HG02610 (cell line): Measurements from ENCODE around the gene GMFB.

Experiments used
- ATAC-seq: cut with Tn5 transposase; IDR thresholded peaks from one replicate; pipeline ENCODE4 v1.9.1; 2021; ENCODE audit warnings: mild to moderate bottlenecking, moderate library complexity; ENCODE audit not compliant: unreplicated experiment

The GMFB gene

GRCh38 chr14:54488646-54489317, at the start of gene GMFB:
Gene GMFB, minus strand, starts transcription at chr14:54488980. Its CDS starts 53 bp downstream, at chr14:54488927.
- ATAC-seq = peak; percentile 95

DNA sequence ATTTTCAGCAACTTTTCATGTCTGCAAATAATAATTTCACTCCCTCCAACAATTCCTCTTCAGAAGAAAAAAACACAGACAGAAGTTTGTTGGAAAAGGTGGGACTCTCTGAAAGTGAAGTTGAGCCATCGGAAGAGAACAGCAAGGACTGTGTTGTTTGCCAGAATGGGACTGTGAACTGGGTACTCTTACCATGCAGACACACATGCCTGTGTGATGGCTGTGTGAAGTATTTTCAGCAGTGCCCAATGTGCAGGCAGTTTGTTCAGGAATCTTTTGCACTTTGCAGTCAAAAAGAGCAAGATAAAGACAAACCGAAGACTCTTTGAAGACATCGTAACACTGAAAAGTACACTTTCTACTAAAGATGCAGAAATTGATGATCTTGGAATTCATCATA, 49.3 kb upstream of the GMFB start:
- no peak for ATAC-seq

- no peak for ATAC-seq
These were observed 48.9 kb upstream of the GMFB start for GRCh38 chr14:54537651-54538050.

DNA sequence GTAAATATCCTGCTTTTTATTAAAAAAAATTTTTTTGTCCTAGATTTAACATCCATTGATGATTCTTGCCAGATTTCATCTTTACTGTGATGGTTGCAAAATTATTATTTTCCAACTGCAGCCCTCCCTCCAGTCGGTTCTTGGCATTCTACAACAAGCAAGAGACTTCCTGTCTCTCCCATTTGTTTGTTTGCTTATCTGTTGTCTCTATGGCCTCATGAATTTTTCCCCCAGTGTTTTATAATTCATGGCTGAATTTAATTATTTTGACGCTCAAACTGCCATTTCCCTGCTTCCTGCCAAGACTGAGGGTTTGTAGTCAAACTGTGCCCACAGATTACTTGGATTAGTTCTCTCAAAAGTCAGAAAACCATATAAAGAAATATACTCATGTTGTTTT, 46.9 kb upstream of the GMFB start:
- ATAC-seq = no peak

GRCh38 chr14:54535126-54535525, 46.3 kb upstream of the GMFB start:
- no peak for ATAC-seq

DNA sequence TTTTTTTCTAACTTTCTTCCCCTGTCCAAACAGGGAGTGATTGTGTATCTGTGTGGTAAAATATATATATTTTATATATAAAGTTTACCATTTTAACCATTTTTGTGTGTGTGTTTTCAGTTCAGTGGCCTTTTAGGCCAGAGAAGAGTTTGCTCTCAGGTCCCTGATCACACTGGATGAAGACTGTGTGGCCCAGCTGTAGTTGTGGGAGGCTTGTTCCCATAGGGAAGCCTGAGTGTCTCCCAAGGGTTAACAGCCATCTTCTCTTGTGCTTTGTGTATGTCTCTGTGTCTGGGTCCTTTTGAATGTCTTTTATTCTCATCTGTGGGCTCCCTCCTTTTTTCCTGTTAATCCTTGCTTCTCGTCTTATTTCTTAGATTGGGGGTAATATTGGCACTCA, 44.3 kb upstream of the GMFB start:
- ATAC-seq = peak; percentile 9

DNA sequence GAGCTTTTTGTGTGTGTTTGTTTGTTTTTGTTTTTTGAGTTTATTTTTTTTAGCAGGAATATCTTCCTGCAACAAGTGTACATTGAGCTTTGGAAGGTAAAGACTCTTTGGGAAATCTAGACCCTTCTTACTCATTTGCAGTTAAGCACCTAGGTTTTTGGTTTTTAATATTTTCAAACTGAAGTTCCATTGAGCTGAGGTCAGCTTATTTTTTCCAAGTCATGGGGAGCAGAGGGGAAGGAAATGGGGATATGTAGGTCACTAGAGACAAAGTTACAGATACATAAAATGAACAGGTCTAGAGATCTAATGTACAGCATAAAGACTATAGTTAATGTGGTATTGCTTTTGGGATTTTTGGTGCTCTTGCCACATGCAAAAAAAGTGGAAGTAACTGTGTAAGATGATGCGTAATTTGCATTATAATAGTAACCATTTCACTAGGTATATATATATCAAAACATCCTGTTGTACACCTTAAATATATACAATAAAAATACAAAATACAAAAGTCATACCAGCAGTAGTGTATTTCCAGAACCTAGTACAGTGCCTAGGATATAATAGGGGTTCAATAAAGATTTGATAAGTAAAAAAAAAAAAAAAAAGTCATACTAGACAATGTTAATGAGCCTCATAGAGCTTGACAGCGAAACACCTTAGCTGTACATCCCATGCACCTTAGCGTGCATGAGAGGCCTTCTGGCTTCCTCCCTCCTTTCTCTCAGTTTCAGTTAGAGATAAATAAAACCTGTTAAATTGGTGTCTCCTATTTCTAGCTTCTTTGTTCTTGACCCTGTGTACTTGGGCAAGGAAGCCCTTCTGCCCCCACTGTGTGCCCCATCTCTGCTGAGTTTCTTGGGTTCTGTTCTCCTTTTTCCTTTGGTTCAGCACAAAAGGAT, 43.6 kb upstream of the GMFB start:
- peak; percentile 88 for ATAC-seq

DNA sequence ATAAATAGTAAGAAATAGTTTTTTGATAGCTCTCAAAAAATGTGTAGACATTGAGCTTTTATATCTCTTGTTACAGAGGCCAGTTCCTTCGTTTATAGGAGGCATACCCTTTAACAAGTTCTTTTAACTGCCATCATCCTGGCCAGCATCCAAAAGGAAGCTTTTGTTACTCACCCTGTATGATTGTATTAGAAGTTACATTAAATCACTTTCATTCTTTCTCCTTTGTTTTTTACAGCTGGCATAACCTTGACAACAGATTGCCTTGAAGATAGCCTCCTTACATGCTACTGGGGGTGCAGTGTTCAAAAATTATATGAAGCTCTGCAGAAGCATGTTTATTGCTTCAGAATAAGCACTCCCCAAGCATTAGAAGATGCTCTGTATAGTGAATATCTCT, 41.0 kb upstream of the GMFB start:
- ATAC-seq = no peak

GRCh38 chr14:54528973-54529372, 40.2 kb upstream of the GMFB start:
- ATAC-seq = no peak

- no peak for ATAC-seq
These were observed 35.6 kb upstream of the GMFB start for GRCh38 chr14:54524410-54524809.

DNA sequence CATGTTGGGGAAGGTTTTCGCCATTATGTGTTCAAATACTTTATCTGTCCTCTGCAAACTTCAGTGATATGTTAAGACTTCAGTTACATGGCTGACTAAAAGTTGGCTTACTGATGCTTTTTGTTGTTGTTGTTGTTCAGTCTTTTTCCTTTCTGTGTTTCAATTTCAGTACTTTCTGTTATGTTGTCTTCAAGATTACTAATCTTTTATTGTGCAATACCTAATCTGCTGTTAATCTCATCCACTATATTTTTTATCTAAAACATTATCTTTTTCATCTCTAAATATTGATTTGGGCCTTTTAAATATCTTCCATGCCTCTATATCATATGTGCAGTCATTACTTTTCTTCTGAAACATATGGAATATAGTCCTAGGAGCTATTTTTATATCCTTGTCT, 27.9 kb upstream of the GMFB start:
- ATAC-seq = no peak

DNA sequence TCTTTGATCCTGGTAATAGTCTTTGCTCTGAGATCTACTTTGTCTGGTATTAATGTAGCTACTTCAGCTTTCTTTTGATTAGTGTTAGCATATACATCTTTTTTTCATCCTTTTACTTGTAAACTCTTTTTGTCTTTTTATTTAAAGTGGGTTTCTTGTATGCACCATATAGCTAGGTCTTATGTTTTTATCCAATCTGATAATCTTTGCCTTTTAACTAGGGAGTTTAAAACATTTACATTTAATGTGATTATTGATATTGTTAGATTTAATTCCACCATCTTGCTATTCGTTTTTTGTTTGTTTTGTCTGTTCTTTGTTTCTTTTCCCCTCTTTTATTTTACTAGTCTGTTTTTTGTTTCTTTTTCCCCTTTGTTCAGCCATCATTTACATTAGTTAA, 26.9 kb upstream of the GMFB start:
- no peak for ATAC-seq

DNA sequence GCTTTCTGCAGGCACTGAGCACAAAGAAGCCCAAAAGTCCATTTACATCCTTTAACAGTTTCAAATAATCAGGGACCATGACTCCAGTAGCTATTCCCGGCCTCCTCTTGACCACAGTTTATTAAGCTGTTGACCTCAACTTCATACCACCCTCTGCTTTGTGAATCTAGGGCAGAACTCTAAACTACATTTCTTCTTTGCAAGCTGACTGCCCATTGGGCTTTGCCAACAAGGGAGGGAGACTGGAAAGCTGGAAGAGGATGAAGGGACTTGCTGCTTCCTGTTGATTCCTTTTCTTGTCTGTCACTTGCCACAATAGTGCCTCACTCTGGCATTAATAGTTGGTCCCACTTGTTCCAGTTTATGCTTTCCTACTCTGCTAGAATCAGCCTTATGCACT, 23.6 kb upstream of the GMFB start:
- ATAC-seq = no peak

GRCh38 chr14:54509546-54510501, 21.0 kb upstream of the GMFB start, which contains the start of gene CGRRF1:
Gene CGRRF1, plus strand, starts transcription at chr14:54509906. Its CDS starts 54 bp downstream, at chr14:54509960.
- ATAC-seq = peak; percentile 98

- ATAC-seq = no peak
These were observed 14.7 kb upstream of the GMFB start for GRCh38 chr14:54503486-54503885.

- ATAC-seq = no peak
These were observed 13.8 kb upstream of the GMFB start for GRCh38 chr14:54502602-54503001.

GRCh38 chr14:54501480-54501879, 12.7 kb upstream of the GMFB start:
- no peak for ATAC-seq

DNA sequence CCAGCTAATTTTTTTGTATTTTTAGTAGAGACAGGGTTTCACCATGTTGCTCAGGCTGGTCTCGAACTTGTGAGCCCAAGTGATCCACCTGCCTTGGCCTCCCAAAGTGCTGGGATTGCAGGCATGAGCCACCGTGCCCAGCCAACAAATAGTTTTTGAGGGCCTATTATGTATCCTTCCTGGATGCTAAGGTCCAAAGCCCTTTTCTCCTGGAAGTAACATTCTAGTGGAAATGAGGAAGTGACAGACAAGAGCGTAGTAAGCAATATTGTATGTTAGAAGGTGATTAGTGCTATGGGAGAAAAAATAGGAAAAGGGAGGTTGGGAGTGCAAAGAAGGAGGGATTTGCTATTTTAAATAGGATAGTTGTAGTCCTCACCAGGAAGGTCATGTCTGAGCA, 12.0 kb upstream of the GMFB start:
- ATAC-seq = no peak

GRCh38 chr14:54498579-54498978, 9.8 kb upstream of the GMFB start:
- no peak for ATAC-seq

- no peak for ATAC-seq
These were observed 9.3 kb upstream of the GMFB start for GRCh38 chr14:54498095-54498531.

GRCh38 chr14:54497224-54497623, 8.4 kb upstream of the GMFB start:
- no peak for ATAC-seq
